Stimulated activated CD4-positive, alpha-beta T cell treated with anti-CD3 and anti-CD28 coated beads, Interleukin-12 subunit alpha, Interleukin-12 subunit beta, amount 100 ng/mL, for 48 hours (primary cell): ENCODE data around the gene KHDC4.

Experiments
- DNase-seq, 3 donors: peaks; one replicate each; pipeline ENCODE4 v3.0.0-alpha.2; 2020; ENCODE audit warnings: low read depth in 2 of 3, low spot score in 1 of 3

The KHDC4 gene

GRCh38 chr1:155877945-155878344 lies 56.3 kb downstream of the KHDC4 start:
- DNase-seq: no peak

DNA sequence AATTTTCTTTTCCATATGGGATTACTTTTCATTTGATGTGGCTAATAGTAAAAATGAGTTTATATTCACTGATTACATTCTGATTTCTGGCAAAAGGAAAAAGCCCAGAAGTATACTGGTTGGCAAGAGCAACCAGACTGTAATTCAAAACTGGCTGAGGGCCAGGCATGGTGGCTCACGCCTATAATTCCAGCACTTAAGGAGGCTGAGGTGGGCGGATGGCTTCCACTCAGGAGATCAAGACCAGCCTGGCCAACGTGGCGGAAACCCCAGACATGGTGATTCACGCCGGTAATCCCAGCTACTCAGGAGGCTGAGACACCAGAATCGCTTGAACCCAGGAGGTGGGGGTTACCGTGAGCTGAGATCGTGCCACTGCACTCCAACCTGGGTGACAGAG lies 60.4 kb downstream of the KHDC4 start:
- no peak for DNase-seq

- DNase-seq: no peak
Measured at GRCh38 chr1:155872527-155872926, 61.7 kb downstream of the KHDC4 start.

GRCh38 chr1:155871390-155871789 lies 62.8 kb downstream of the KHDC4 start:
- no peak for DNase-seq

DNA sequence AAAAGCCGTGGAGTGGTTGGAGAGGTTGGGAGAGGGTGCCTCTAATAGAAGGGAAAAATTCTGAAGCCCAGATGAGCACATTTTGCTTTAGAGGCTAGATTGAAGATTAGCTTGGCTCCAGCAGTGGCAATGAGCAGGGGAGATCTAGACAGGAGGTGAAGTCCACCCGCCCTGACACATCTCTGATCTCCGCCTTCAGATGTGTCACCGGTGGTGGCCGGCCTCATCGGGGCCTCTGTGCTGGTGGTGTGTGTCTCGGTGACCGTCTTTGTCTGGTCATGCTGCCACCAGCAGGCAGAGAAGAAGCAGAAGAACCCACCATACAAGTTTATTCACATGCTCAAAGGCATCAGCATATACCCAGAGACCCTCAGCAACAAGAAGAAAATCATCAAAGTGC lies 66.4 kb downstream of the KHDC4 start:
- no peak for DNase-seq

DNA sequence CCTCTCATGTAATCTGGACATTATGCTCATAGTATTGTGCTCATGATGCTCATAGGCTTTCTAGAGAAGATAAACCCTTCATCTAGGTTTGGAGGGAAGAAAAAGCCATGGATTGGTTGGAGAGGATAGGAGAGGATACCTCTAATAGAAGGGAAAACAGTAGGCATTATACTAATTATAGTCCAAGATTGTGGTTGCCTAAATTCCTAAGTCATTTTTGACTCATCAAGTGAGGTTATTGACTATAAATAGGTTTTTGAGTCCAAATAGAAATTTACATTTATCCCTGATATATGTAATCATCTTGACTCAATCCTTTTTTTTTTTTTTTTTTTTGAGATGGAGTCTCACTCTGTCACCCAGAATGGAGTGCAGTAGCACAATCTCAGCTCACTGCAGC lies 69.8 kb downstream of the KHDC4 start:
- no peak for DNase-seq
